Stimulated activated CD8-positive, alpha-beta memory T cell treated with anti-CD3 and anti-CD28 coated beads, Interleukin-7, amount 100 ng/mL, for 48 hours (primary cell): ENCODE data around the gene PRDM12.

ENCODE experiments used
- DNase-seq, 2 donors: peaks; one replicate each; pipeline ENCODE4 v3.0.0-alpha.2; 2020; ENCODE audit warnings: low read depth in 1 of 2; ENCODE audit errors: extremely low read depth in 1 of 2

Gene PRDM12

GRCh38 chr9:130714586-130715110, 50.3 kb downstream of the PRDM12 start:
- DNase-seq = no peak

GRCh38 chr9:130715270-130715669, 50.9 kb downstream of the PRDM12 start:
- no peak for DNase-seq

- no peak for DNase-seq
Observed at GRCh38 chr9:130718562-130718961, 54.2 kb downstream of the PRDM12 start.

- no peak for DNase-seq
Observed at GRCh38 chr9:130720762-130721161, 56.4 kb downstream of the PRDM12 start.

GRCh38 chr9:130728721-130729120, 64.3 kb downstream of the PRDM12 start:
- DNase-seq = no peak

GRCh38 chr9:130729145-130729544, 64.8 kb downstream of the PRDM12 start:
- DNase-seq = no peak

- no peak for DNase-seq
Observed at GRCh38 chr9:130731355-130731754, 67.0 kb downstream of the PRDM12 start.

- DNase-seq = no peak
Observed at GRCh38 chr9:130732136-130732535, 67.7 kb downstream of the PRDM12 start.
